Astrocyte (in vitro differentiated cells and primary cell): ENCODE measurements around the gene ZMYND15. TPM values are rescaled to one million over a fixed set of nuclear protein-coding genes. Genes with fewer than 3 reads are reported as not detected.
A peak's percentile ranks its signal among the peaks of the same experiment; 100 is the strongest.

ENCODE experiments used
- DNase-seq: peaks from one replicate; pipeline ENCODE4 v3.0.0-alpha.2; 2010; ENCODE audit warnings: low read depth
- FAIRE-seq: peaks from 2 replicates; lab custom pipeline; 2011; peaks lifted over from hg19 to GRCh38; lab: Jason Lieb, UNC
- H2AFZ ChIP-seq: 2 replicates; pipeline ENCODE4 v1.6.0; 2012; ENCODE audit warnings: low read depth, low read length, inconsistent platforms
- H3K27ac ChIP-seq: 2 replicates; pipeline ENCODE4 v1.5.1; 2011; ENCODE audit warnings: low read depth, low read length, inconsistent platforms
- H3K27me3 ChIP-seq: 2 replicates; pipeline ENCODE4 v1.6.0; 2011; ENCODE audit warnings: low read length, inconsistent platforms; ENCODE audit not compliant: insufficient read depth
- H3K36me3 ChIP-seq: 2 replicates; pipeline ENCODE4 v1.5.1; 2011; ENCODE audit warnings: low read length, inconsistent platforms; ENCODE audit not compliant: insufficient read depth
- H3K4me1 ChIP-seq: 2 replicates; pipeline ENCODE4 v1.5.1; 2011; ENCODE audit warnings: low read length, inconsistent platforms; ENCODE audit not compliant: insufficient read depth
- H3K4me2 ChIP-seq: 2 replicates; pipeline ENCODE4 v1.6.0; 2012; ENCODE audit warnings: low read length, inconsistent platforms
- H3K4me3 ChIP-seq: 2 replicates; pipeline ENCODE4 v1.5.1; 2011; ENCODE audit warnings: low read depth, mild to moderate bottlenecking, low read length, inconsistent platforms; ENCODE audit not compliant: insufficient read depth
- H3K79me2 ChIP-seq: 2 replicates; pipeline ENCODE4 v1.6.0; 2012; ENCODE audit warnings: mild to moderate bottlenecking, low read length, inconsistent platforms; ENCODE audit not compliant: insufficient read depth
- H3K9ac ChIP-seq: 2 replicates; pipeline ENCODE4 v1.6.0; 2012; ENCODE audit warnings: mild to moderate bottlenecking, low read length, inconsistent platforms
- H3K9me3 ChIP-seq: 2 replicates; pipeline ENCODE4 v1.5.1; 2012; ENCODE audit warnings: low read depth, mild to moderate bottlenecking, low read length, inconsistent platforms; ENCODE audit not compliant: insufficient read depth
- H4K20me1 ChIP-seq: 2 replicates; pipeline ENCODE4 v1.6.0; 2012; ENCODE audit warnings: low read length, inconsistent platforms; ENCODE audit not compliant: insufficient read depth
- H3K27ac Mint-ChIP-seq: one replicate; pipeline ENCODE4 v1.8.0; 2021; ENCODE audit warnings: mild to moderate bottlenecking, mixed read lengths; ENCODE audit not compliant: unreplicated experiment
- H3K27me3 Mint-ChIP-seq: one replicate; pipeline ENCODE4 v1.8.0; 2021; ENCODE audit warnings: low read depth, mixed read lengths; ENCODE audit not compliant: unreplicated experiment
- H3K36me3 Mint-ChIP-seq: one replicate; pipeline ENCODE4 v1.8.0; 2021; ENCODE audit warnings: low read depth, mixed read lengths; ENCODE audit not compliant: unreplicated experiment
- H3K4me1 Mint-ChIP-seq: one replicate; pipeline ENCODE4 v1.8.0; 2021; ENCODE audit warnings: low read depth, mixed read lengths; ENCODE audit not compliant: unreplicated experiment
- H3K4me3 Mint-ChIP-seq: one replicate; pipeline ENCODE4 v1.8.0; 2021; ENCODE audit warnings: mild to moderate bottlenecking, moderate library complexity, mixed read lengths; ENCODE audit not compliant: unreplicated experiment
- H3K9me3 Mint-ChIP-seq: one replicate; pipeline ENCODE4 v1.8.0; 2021; ENCODE audit warnings: mild to moderate bottlenecking, mixed read lengths; ENCODE audit not compliant: unreplicated experiment
- EZH2 ChIP-seq: IDR thresholded peaks from 2 replicates; pipeline ENCODE4 v1.6.1; 2012; ENCODE audit warnings: mild to moderate bottlenecking, low read length, inconsistent platforms; ENCODE audit not compliant: insufficient read depth
- total RNA-seq: library from RNA; stranded (reverse); gene quantifications from 2 replicates; pipeline ENCODE4 v1.2.1, GENCODE V29; 2021
- TF ChIP-seq, protein P1 (sequence below): IDR thresholded peaks from 2 replicates; pipeline ENCODE4 v1.5.1; 2011; ENCODE audit warnings: low read depth, mild to moderate bottlenecking, inconsistent platforms, low read length, moderate library complexity; ENCODE audit not compliant: insufficient read depth

ZMYND15 gene
- total RNA-seq, 1 donor from 2014 or later: 0.09 TPM

DNA sequence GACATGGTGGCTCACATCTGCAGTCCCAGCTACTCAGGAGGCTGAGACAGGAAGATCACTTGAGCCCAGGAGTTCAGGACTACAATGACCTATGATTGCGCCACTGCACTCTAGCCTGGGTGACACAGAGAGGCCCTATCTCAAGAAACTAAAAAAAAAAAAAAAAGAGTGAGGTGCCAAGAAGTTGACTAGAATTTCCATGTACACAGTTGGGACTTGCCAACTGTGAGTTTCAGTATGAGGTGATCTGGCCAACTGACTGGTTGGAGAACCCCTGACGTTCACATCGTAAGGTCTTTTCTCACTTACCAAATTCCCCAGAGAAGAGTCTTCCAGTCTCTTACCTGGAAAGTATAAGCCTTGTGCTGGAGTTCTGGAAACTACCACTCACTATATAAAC lies 11.5 kb upstream of the ZMYND15 start:
- no peaks in the 10 kb centered on the region for H3K4me1 ChIP-seq
- no peak overlapping the region for H3K4me3 ChIP-seq
- H4K20me1 ChIP-seq: no peaks in the 10 kb centered on the region
- H3K79me2 ChIP-seq: no peaks in the 10 kb centered on the region
- H3K9me3 ChIP-seq: no peaks in the 10 kb centered on the region
- no peak overlapping the region for H3K27ac ChIP-seq
- peaks cover 8% of the 10 kb centered on the region for H3K27me3 Mint-ChIP-seq
- H3K36me3 Mint-ChIP-seq: no peaks in the 10 kb centered on the region
- no peak overlapping the region for H3K4me3 Mint-ChIP-seq
- no peak overlapping the region for H3K27ac Mint-ChIP-seq
- no peak overlapping the region for H2AFZ ChIP-seq
- no peaks in the 10 kb centered on the region for H3K27me3 ChIP-seq
- TF ChIP-seq, protein P1, sequence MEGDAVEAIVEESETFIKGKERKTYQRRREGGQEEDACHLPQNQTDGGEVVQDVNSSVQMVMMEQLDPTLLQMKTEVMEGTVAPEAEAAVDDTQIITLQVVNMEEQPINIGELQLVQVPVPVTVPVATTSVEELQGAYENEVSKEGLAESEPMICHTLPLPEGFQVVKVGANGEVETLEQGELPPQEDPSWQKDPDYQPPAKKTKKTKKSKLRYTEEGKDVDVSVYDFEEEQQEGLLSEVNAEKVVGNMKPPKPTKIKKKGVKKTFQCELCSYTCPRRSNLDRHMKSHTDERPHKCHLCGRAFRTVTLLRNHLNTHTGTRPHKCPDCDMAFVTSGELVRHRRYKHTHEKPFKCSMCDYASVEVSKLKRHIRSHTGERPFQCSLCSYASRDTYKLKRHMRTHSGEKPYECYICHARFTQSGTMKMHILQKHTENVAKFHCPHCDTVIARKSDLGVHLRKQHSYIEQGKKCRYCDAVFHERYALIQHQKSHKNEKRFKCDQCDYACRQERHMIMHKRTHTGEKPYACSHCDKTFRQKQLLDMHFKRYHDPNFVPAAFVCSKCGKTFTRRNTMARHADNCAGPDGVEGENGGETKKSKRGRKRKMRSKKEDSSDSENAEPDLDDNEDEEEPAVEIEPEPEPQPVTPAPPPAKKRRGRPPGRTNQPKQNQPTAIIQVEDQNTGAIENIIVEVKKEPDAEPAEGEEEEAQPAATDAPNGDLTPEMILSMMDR: no peak
- no peak for TF ChIP-seq EZH2
- H3K4me2 ChIP-seq: no peak overlapping the region
- H3K9me3 Mint-ChIP-seq: no peaks in the 10 kb centered on the region
- H3K36me3 ChIP-seq: no peaks in the 10 kb centered on the region
- DNase-seq (no peak), FAIRE-seq (no peak)
- H3K4me1 Mint-ChIP-seq: no peaks in the 10 kb centered on the region
- H3K9ac ChIP-seq: no peak overlapping the region

DNA sequence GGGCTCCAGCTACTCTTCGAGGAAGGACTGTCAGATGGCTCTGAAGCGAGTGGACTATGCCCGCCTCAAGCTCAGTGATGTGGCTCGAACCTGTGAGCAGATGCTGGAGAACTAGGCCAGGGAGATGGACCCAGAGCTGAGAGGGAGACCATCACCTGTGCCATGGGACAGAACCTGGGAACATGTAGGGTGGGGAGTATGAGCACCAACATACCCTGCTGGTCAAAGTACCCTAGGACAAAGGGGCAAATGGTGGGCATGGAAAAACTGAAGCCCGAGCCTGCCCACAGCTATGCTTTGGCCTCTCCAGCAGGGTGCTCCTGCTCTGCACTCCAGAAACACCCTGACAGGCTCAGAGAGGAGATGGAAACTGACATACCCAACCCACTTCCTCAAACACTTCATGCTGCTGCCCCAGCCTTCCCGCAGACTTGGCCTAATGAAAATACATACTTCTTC lies 6.5 kb upstream of the ZMYND15 start:
- H3K4me3 Mint-ChIP-seq: peak overlapping the region; percentile 66
- no peak for DNase-seq

DNA sequence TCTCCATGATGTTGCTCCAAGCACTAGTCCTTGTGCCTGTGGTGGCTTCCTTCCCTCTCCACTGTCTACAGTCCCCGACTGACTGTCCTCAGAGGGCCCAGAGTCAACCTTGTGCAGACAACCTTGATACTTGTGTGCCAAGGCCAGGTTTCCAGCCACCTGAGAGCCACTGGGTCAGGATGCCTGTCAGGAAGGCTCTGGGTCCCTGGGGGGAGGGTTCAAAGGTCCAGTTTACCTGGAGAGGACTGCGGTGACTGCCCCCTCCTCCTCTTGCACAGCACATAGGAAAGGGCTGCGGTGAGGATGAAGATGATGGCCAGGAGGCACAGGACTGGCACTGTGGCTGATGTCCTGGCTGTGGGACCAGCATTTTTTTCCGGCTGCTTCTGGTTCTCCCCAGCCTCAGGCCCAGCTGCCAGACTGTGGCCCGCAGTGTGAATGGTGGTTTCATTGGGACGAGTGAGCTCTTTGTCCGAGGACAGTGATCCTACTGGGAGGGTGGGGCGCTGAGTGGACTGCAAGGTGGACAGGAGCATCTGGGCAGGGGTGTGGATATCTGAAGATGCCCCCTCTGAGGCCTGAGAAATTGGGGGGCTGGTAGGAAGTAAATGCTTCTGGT lies 4.7 kb upstream of the ZMYND15 start:
- H3K79me2 ChIP-seq: no peaks in the 10 kb centered on the region
- Mint-ChIP-seq H3K36me3 (peaks cover 5% of the 10 kb centered on the region), H3K4me1 (no peaks in the 10 kb centered on the region), H3K27me3 (peaks cover 13% of the 10 kb centered on the region), H3K4me3 (no peak overlapping the region), H3K27ac (no peak overlapping the region), H3K9me3 (no peaks in the 10 kb centered on the region)
- no peaks in the 10 kb centered on the region for H3K36me3 ChIP-seq
- H3K4me3 ChIP-seq: no peak overlapping the region
- no peak overlapping the region for H3K9ac ChIP-seq
- no peak overlapping the region for H2AFZ ChIP-seq
- H3K4me1 ChIP-seq: peaks cover 12% of the 10 kb centered on the region
- FAIRE-seq (no peak), DNase-seq (no peak)
- no peaks in the 10 kb centered on the region for H3K9me3 ChIP-seq
- peaks cover 18% of the 10 kb centered on the region for H3K27me3 ChIP-seq
- no peak overlapping the region for H3K4me2 ChIP-seq
- H3K27ac ChIP-seq: no peak overlapping the region
- no peaks in the 10 kb centered on the region for H4K20me1 ChIP-seq
- TF ChIP-seq, protein P1: no peak
- TF ChIP-seq EZH2: no peak

More for the DNA sequence above, 6.5 kb upstream of the ZMYND15 start:
- Mint-ChIP-seq H3K27ac (no peak overlapping the region), H3K4me1 (no peaks in the 10 kb centered on the region), H3K36me3 (peaks cover 1% of the 10 kb centered on the region), H3K27me3 (peaks cover 6% of the 10 kb centered on the region), H3K9me3 (no peaks in the 10 kb centered on the region)
- H3K27me3 ChIP-seq: peaks cover 4% of the 10 kb centered on the region
- peaks cover under 1% of the 10 kb centered on the region for H3K4me1 ChIP-seq
- H4K20me1 ChIP-seq: no peaks in the 10 kb centered on the region
- TF ChIP-seq EZH2: no peak
- TF ChIP-seq, protein P1: no peak
- no peak overlapping the region for H2AFZ ChIP-seq
- H3K36me3 ChIP-seq: no peaks in the 10 kb centered on the region
- FAIRE-seq: no peak
- no peaks in the 10 kb centered on the region for H3K9me3 ChIP-seq
- no peaks in the 10 kb centered on the region for H3K79me2 ChIP-seq
- no peak overlapping the region for H3K4me2 ChIP-seq
- no peak overlapping the region for H3K4me3 ChIP-seq
- no peak overlapping the region for H3K9ac ChIP-seq
- H3K27ac ChIP-seq: no peak overlapping the region
